ENCODE data around the gene SLC7A6OS.
"Not testable (repeated sequence)": the region's sequence is repeated elsewhere in the genome, so short reads cannot be mapped to it uniquely, and the experiment has no call there.

SLC7A6OS gene

DNA sequence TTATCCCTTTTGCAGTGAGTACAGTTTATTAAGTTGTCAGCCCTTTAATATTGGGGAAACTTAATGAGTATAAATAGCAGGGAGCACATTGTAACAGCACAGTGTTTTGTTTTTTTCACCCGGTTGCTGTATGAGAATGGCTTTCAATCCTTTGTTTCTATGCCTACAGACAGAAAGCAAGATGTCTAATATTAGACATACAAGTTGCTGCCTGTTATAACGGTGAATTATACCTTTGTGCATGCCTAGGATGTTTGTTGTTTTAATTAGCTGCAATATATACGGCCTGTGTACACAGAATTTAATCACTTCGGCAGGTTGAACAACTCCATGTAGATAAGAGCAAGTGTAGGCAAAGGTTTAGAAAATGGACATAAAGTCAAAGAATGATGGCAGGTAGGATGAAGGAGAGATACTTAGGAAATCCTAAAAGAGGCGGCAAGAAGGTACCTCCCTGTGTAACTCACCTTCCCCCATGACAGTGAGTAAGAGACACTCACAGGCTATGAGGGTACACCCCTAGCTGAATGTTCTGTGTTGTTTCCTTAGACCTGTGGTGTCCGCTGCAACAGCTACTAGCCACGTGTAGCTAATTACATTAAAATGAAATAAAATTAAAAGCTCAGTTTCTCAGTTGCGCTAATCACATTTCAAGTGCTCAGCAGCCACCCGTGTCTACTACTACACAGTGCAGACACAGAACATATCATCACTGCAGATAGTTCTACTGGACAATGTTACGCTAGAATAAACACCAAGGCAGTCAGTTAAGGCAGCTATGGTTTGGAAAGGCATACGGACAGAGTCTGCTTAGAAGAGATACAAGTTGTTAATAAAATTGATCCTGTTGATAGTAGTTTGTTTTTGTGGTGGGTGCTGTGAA, 10.9 kb downstream of the SLC7A6OS start:
- no peak for DNase-seq (ENCODE audit: insufficient read length, low spot score)
- no peak for FAIRE-seq

DNA sequence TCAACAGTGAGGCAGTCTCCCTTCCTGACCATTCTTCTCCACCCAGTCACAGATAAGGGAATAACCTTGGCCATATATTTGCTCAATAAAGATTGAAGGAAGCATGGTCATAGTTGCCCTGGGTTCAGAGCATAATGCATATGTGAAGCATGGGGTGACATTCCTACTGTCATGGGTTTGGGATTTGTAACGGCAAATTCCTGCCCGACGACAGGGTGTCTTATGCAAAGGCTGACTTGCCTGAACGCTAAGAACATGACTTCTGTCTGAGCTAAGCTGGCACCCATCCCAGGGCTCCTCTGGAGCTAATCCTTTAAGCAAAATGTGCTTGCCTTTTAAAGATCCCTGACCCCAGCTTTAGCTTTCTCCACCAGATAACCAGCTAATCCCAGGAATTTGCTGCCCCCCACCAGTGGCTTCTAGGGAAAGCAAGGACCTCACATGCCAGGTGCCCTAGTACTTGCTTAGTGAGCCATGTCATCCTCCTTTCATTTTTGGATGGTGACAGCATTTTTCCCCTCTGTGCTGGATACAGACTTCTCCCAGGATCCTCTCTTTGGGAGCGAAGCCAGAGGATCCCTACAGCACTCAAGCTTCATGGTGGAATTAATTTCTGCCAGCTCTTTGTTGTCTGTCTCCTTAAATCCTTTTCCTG, 11.7 kb downstream of the SLC7A6OS start:
- no peak for FAIRE-seq
- DNase-seq (ENCODE audit: insufficient read length, low spot score), result no peak

DNA sequence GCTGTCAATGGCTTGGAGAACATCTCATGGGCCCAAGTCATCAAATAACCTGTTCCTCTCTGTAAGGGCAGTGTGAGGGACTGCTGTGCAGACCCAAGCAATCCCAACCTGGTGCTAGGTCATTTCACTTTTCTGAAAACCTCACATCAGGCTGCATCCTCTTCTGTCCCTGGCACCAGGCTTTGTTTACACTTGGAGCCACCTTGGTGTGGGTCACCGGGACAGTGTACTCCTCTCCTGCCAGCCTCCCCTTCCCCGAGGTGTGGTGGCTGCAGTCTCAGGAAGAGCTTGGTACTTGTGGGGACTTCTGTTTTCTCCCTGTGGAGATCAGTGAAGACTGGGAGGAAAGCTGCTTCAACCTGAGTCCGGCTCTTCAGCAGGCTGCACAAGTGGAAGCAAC, 12.4 kb downstream of the SLC7A6OS start:
- DNase-seq (ENCODE audit: insufficient read length, low spot score) (no peak), FAIRE-seq (no peak)

DNA sequence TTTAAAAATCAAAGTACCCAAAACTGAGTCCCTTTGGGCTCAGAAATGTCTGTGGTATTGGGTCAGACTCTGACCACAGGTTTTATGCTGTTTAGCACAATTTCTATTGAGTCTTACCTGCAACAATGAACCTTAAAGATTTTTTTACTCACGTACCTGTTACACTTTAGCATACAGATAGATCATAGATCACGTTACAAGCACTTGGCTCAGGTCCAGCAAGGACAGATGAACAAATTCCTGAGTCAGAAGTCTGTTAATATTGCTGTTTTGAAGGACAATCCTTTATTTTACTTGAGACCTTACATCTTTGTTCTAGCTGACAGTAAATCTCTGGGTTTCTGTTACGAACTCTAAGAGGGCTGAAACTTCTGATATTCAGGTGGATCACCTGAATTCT, 12.8 kb downstream of the SLC7A6OS start:
- DNase-seq (ENCODE audit: insufficient read length, low spot score), result no peak
- no peak for FAIRE-seq

DNA sequence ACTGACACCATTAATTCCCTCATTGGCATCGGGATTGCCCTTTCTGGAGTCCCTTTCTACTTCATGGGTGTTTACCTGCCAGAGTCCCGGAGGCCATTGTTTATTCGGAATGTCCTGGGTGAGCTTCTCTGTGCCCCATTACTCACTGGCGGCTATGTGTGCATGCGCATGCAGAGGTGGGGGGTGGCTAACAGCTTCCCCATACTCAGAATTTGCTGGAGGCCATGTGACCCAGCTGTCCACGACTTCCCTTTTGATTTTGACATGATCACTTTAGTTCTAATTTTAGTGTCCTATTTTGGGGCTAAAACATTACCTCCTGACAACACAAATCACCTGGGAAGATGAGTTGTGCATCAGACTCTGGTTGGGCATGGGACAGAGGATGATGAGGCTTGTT, 14.1 kb downstream of the SLC7A6OS start:
- no peak for DNase-seq (ENCODE audit: insufficient read length, low spot score)
- no peak for FAIRE-seq

DNA sequence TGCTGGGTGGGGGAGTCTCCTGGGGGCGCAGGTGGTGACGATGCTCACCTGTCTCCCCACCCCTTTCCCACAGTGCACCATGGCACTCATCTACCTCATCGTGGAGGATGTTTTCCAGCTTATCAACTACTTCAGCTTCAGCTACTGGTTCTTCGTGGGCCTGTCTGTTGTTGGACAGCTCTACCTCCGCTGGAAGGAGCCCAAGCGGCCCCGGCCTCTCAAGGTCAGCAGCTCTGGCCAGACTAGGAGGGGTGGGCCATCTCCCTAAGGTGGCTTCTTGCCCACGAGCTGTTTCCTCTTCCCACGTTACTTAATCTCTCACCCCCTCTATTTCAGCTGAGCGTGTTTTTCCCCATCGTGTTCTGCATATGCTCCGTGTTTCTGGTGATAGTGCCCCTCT, 14.5 kb downstream of the SLC7A6OS start:
- no peak for FAIRE-seq
- DNase-seq (ENCODE audit: insufficient read length, low spot score), result no peak

DNA sequence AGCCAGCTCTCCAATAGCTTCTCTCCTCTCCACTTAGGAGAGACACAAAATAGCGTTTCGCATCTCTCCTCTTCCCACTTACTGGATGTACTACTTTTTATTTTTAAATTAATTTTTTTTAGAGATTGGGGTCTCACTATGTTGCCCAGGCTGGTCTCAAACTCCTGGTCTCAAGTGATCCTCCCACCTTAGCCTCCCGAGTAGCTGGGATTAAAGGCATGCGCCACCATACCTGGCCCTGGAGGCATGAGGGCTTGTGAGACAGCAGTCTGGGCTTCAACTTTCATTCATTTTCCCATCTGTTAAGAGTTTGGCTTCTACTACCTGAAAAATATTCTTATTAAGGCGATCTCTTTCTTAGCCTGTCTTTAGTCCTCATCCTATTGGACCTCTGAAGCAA, 18.3 kb downstream of the SLC7A6OS start:
- DNase-seq (ENCODE audit: insufficient read length, low spot score) (no peak), FAIRE-seq (no peak)

DNA sequence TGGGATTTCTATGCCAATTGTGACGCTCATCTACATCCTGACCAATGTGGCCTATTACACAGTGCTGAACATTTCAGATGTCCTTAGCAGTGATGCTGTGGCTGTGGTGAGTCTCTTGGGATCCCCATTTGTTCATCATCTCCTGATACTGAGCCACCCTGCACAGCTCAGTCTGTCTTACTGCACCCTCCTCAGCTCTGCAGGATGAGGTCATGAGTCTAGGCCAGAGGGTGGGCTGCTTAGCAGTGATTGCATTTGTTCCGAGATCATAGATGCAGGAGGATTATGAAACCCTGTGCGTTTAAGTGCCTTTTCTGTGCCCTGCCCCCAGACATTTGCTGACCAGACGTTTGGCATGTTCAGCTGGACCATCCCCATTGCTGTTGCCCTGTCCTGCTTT, 19.5 kb downstream of the SLC7A6OS start:
- no peak for FAIRE-seq
- no peak for DNase-seq (ENCODE audit: insufficient read length, low spot score)

DNA sequence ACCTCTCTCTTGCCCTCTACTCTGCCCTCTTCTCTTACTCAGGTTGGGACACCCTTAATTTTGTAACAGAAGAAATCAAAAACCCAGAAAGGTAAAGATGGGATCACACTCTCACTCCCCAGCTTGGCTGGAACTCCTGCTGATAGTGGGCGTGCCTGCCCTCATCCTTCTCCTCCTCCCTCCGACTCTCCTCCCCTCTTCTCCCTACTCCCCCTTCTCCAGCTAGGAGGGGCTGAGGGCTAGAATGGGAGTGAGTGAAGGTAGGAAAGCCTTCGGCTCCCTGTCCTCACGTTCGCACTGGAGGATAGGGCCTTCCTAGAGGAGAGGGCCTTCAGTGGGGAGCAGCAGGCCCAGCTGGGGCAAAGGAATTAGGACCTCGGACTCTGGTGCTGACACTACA, 20.3 kb downstream of the SLC7A6OS start:
- FAIRE-seq, result no peak
- no peak for DNase-seq (ENCODE audit: insufficient read length, low spot score)

DNA sequence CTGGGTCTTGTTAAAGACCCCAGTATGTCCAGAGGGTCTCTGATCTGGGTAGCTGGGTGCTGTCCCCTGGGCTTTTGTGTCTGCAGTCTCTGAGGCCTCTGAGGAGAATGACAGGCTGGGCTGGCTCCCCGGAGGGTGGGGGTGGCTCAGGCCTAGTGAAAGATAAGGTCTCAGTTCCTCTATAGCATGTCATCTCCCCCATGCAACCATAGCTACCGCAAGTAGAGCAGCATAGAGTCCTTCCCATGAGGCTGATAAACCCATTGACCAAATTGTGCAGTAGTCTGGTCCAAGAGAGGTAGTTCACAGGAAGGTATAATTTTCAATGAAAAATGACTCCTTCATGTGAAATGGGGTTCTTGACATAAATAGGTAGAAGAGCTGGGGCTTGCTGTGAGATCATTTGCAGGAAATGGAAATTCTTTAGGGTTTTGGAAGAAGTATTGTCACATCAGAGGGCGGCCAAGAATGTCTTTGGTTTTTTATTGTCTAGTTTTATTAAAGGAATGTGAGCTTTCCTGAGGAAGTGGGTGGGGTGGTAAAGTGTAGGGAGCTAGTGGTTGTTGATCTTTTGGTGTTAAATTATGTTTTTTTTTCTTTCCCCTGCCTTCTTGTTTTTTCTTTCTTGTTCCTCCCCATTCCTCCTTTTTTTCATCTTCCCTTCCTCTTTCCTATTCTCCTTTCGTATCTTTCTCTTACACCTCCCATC, 21.0 kb downstream of the SLC7A6OS start:
- FAIRE-seq, result no peak
- no peak for DNase-seq (ENCODE audit: insufficient read length, low spot score)

DNA sequence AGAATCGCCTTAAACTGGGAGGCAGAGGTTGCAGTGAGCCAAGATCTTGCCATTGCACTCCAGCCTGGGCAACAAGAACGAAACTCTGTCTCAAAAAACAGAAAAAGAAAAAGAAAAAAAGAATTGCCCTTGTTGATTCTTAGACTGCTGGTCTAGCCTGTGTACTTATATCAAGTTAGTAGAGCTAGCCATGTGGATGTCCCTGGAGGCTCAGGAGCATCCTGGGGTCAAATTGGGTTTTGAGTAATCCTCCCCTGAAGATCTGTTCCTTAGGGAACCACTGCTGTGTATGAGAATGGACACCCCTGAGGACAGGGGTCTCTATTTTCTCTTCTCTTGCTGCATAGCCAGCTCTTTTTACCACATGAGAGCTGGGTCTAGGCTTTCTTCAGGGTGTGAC, 21.5 kb downstream of the SLC7A6OS start:
- no peak for FAIRE-seq
- DNase-seq (ENCODE audit: insufficient read length, low spot score), result no peak

DNA sequence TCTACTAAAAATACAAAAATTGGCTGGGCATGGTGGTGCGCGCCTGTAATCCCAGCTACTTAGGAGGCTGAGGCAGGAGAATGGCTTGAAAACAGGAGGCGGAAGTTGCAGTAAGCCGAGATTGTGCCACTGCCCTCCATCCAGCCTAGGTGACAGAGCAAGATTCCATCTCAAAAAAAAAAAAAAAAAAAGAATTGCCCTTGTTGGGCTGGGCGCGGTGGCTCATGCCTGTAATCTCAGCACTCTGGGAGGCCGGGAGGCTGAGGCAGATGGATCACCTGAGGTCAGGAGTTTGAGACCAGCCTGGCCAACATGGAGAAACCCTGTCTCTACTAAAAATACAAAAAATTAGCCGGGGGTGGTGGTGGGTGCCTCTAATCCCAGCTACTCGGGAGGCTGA, 21.9 kb downstream of the SLC7A6OS start:
- DNase-seq (ENCODE audit: insufficient read length, low spot score); FAIRE-seq: not testable (repeated sequence)

DNA sequence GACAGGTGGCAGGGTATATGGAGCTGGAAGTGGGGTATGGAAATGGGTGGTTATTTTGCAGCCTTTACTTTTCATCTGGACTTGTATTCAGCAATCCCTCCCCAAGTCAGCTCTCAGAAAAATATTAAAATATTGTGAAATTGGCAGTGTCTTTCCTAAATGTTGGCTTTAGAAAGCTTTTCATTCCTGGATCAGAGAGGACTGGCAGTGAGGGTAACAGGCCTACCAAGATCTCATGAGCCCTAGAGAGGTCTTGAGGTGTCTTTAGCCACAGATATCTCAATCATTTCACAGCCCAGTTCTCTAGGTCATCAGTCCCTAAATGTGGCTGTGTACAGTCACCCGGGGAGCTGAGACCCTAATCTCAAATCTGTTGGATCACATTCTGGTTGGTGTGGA, 22.5 kb downstream of the SLC7A6OS start:
- DNase-seq (ENCODE audit: insufficient read length, low spot score) (no peak), FAIRE-seq (no peak)

DNA sequence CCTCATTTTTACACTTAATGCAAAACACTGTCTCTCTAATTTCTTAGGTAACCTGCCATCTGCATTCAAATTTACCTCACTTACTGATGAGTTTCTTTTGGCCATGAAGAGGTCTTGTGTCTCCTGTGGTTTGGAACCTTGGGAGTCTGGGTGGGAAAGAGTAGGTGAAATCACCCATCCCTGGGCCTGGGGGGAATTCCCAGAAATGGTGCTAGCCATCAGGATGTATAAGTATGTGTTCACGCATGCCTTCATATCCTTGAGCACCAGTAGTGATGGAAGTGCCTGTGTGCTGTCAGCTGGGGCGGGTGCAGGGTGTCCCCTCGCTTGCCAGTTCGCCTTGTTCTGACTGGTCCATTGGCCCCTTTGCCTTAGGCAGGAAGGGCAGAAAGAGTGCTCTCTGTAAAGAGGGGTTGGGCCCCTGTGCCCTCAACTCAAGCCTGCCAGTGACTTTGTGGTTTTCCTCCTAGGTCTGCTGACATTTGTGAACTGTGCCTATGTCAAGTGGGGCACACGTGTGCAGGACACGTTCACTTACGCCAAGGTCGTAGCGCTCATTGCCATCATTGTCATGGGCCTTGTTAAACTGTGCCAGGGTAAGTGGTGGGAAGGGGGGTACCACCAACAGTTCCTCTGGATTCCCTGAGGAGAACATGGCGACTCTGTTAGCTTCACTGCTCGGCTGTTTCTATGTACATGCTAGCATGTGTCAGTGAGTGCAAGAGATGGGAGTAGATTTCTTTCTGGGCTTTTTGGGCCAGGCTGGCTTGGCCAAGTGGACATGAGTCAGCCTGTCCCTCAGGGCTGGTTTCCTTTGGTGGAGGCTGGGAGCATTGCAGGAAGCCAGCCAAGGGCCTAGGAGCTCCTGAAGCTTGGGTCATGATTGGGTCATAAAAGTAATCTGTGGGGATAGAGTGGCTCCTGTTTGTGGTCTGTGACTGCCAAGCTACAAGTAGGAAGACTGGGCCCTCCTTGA, 23.2 kb downstream of the SLC7A6OS start:
- no peak for FAIRE-seq
- DNase-seq (ENCODE audit: insufficient read length, low spot score), result peak; percentile 64

DNA sequence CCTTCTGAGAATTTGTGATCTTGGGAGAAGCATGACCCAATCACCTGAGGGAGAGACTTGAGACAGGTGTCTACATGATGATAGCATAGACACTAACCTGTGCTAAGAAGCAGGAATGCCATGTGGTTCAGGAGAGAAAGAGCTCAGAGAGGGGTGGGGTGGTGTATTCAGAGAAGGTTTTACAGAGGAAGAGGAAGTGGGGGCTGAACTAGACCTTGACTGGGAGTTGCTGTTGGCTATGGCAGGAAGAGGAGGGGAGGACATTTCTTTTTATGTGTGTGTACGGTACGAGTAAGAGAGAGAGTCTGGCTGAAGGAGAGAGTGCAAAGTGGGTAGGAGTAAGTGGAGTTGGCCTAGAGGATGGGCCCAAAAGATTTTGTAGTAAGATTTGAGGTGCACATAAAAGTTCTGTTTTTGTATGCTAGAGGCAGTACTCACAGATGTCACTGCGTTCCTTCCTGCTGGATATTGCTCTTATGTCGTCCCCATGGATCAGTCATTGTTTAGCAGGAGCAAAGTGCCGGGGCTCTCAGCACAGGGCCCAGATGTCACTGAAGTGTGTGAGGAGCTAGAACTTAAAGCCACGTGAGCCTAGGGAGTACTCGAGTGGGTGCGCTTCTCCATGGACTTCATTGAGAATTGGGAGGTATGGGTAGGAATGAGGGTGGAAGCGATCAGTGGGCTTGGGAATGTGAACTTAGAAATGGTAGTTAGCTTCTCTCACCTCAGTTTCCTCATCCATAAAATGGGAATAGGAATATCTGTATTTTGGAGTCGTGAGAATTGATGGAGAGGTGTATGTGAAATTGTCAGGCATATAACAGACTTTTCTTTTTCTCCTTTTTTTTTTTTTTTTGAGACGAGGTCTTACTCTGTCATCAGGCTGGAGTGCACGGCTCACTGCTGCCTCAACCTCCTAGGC, 24.3 kb downstream of the SLC7A6OS start:
- FAIRE-seq, result no peak
- no peak for DNase-seq (ENCODE audit: insufficient read length, low spot score)

DNA sequence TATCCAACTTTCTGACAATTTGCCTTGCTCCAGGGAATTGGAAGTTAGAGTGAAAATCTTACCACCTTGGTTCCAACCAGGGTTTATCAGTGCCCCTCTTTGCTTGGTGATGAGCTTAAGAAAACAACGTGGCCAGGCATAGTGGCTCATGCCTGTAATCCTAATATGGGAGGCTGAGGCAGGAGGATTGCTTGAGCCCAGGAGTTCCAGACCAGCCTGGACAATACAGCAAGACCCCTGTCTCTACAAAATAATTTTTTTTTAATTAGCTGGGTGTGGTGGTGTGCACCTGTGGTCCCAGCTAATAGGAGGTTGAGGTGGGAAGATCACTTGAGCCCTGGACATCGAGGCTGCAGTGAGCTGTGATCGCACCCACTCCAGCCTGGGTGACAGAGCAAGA, 25.1 kb downstream of the SLC7A6OS start:
- FAIRE-seq, result no peak

DNA sequence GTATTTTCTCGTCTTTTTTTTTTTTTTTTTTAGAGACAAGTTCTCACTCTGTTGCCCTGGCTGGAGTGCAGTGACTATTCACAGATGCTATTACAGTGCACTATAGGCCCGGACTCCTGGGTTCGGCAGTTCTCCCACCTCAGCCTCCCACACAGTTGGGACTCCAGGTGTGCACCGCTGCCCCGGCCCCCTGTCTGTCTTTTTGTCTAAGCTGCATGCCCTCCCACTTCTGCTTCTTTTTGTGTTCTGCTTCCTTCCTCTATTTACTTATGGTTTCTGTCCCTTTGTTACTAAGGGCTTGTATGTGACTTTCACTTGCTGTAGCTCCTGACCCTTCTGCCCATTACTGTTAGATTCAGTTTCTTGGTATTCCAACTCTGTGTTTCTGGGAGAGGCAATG, 25.9 kb downstream of the SLC7A6OS start:
- DNase-seq (ENCODE audit: insufficient read length, low spot score), result no peak
- FAIRE-seq, result no peak

More for the DNA sequence above, 25.1 kb downstream of the SLC7A6OS start:
- DNase-seq (ENCODE audit: insufficient read length, low spot score), result no peak

DNA sequence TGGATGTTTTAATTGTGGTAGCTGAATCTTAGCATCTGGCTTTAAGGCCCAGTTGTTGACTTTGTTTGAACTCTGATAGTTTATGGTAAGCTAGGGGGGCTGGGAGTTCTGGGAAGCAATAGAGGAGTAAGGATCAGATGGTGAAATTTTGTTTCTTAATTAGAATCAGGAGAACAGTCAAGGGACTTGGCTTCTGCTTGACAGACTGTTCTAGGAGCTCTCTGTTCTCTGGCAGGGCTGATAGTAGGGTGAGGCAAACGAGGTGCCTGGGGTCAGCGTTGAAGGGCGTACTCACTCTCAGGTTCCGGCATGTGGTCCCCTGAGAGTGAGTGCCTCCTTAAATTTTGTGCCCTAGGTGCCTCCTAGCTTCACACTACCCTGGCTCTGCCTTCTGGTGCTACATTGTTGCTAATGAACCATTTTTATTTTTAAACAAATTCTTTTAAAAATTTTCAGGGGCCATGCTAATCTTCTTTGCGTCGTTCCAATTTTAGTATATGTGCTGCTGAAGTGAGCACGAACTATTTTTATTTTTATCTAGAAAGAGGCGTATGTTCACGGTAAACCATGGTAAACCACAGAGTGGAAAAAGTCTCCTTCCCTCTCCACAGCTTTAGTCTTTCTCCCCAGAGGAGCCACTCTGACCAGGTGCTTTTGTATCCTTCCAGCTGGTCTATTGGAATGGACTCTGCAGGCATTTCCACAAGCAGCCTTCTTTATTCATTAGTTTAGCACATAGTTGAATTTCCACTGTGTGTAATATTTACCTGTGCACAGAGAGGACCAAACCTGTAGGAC, 26.7 kb downstream of the SLC7A6OS start:
- FAIRE-seq (no peak), DNase-seq (ENCODE audit: insufficient read length, low spot score) (no peak)

DNA sequence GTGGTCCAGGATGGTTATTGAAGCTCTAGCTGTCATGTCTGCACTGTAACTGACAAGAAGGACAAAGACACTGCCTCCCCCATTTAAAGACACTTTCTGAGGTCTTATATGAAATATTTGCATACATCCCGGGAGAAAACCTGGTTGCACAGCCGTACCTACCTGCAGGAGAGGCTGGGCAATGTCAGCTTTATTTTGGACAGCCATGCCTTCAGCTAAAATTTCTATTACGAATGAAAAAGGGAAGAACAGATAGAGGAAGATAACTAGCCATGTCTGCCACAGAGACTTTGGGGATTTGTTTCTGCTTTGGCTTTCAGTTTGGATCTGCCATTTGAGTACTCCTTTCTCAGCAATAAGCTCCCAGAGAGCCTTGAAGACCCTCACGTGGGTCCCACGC, 27.4 kb downstream of the SLC7A6OS start:
- DNase-seq (ENCODE audit: insufficient read length, low spot score) (no peak), FAIRE-seq (no peak)
